HCT116 (cell line): ENCODE results near the gene NUB1. TPM values are rescaled to one million over a fixed set of nuclear protein-coding genes. Genes with fewer than 3 reads are reported as not detected.

Experiments used
- ATAC-seq: fragments of 200-7000 bp; cut with Tn5 transposase; 2 replicates; pipeline ENCODE4 v1.9.1; 2020; ENCODE audit warnings: mild to moderate bottlenecking, moderate library complexity
- BruUV-seq: library from RNA; stranded (reverse); fragments of 400-500 nt; replicated peaks from 2 replicates; lab custom pipeline; 2021; lab: Mats Ljungman, UMichigan
- CTCF ChIA-PET: fragments of 300-600 bp; sonication (Branson Sonifier 250); formaldehyde crosslinking; loops from one replicate; lab custom pipeline; 2021; ENCODE audit warnings: antibody characterized with exemption; lab: Charles Lee
- POLR2A ChIA-PET: fragments of 300-600, 350-600 bp; sonication (Branson Sonifier 250); formaldehyde crosslinking; loops from one replicate; lab custom pipeline; 2021; ENCODE audit warnings: antibody characterized with exemption; lab: Charles Lee
- RAD21 ChIA-PET, 2 experiments: fragments of 300-600 bp; sonication (Branson Sonifier 250); formaldehyde crosslinking; loops; one replicate each; lab custom pipeline; 2023; ENCODE audit warnings: low total read pairs in 2 of 2; ENCODE audit not compliant: uncharacterized antibody in 2 of 2, unreplicated experiment in 2 of 2, low non-redundant PET in 1 of 2; lab: Charles Lee
- DNase-seq: peaks from one replicate; pipeline ENCODE4 v3.0.0-alpha.2; 2010; ENCODE audit warnings: low read depth, low spot score
- H2AFZ ChIP-seq: fragments of 200-600 bp; shearing (Covaris generic), sonication (generic); 2 replicates; pipeline ENCODE4 v1.6.1; 2017; ENCODE audit warnings: low read depth, mixed run types, mixed read lengths, antibody characterized with exemption, low read length; ENCODE audit not compliant: poor library complexity, severe bottlenecking
- H3K27ac ChIP-seq: 2 replicates; pipeline ENCODE4 v1.5.1; 2012; ENCODE audit warnings: low read depth, low read length
- H3K27me3 ChIP-seq: fragments of 200-600 bp; sonication (generic); 2 replicates; pipeline ENCODE4 v1.6.1; 2016; ENCODE audit warnings: mixed run types, low read length, mixed read lengths; ENCODE audit not compliant: insufficient read depth
- H3K36me3 ChIP-seq, 2 experiments: fragments of 200-500 bp in 1 of 2; fragments of 200-600 bp in 1 of 2; sonication (Bioruptor generic) in 1 of 2; sonication (generic) in 1 of 2; 2 replicates each; pipeline versions ENCODE4 v1.5.1 to v1.6.1; 2014 to 2016; ENCODE audit warnings: low read length in 2 of 2, inconsistent platforms in 1 of 2, mixed read lengths in 1 of 2, mixed run types in 1 of 2; ENCODE audit not compliant: insufficient read depth in 2 of 2, control insufficient read depth in 1 of 2
- H3K4me1 ChIP-seq, 2 experiments: fragments of 200-600 bp in 1 of 2; sonication (generic) in 1 of 2; 2 replicates each; pipeline versions ENCODE4 v1.5.1 to v1.6.1; 2012 to 2017; ENCODE audit warnings: low read length in 2 of 2, inconsistent platforms in 1 of 2, mild to moderate bottlenecking in 1 of 2, mixed read lengths in 1 of 2, mixed run types in 1 of 2, moderate library complexity in 1 of 2; ENCODE audit not compliant: insufficient read depth in 2 of 2, control insufficient read depth in 1 of 2
- H3K4me2 ChIP-seq: fragments of 200-600 bp; sonication (generic); 2 replicates; pipeline ENCODE4 v1.6.1; 2017; ENCODE audit warnings: mixed run types, low read length, mixed read lengths
- H3K4me3 ChIP-seq, 2 experiments: fragments of 200-600 bp in 1 of 2; sonication (generic) in 1 of 2; replicated peaks in 1 of 2; 2 replicates each; pipeline ENCODE4 v1.5.1; 2011 to 2016; ENCODE audit warnings: low read length in 2 of 2, control low read depth in 1 of 2, low read depth in 1 of 2, mild to moderate bottlenecking in 1 of 2, mixed read lengths in 1 of 2, mixed run types in 1 of 2
- H3K79me2 ChIP-seq: fragments of 200-600 bp; sonication (generic); 2 replicates; pipeline ENCODE4 v1.6.1; 2017; ENCODE audit warnings: mild to moderate bottlenecking, mixed run types, low read length, moderate library complexity, mixed read lengths; ENCODE audit not compliant: insufficient read depth
- H3K9ac ChIP-seq: fragments of 200-600 bp; sonication (generic); 2 replicates; pipeline ENCODE4 v1.6.1; 2016; ENCODE audit warnings: low read length, mixed read lengths
- H3K9me2 ChIP-seq: fragments of 200-600 bp; sonication (generic), shearing (Covaris generic); 2 replicates; pipeline ENCODE4 v1.6.1; 2017; ENCODE audit warnings: mixed run types, mild to moderate bottlenecking, moderate library complexity; ENCODE audit not compliant: insufficient read depth
- H3K9me3 ChIP-seq, 2 experiments: fragments of 200-500 bp in 1 of 2; fragments of 200-600 bp in 1 of 2; sonication (Bioruptor generic) in 1 of 2; sonication (generic) in 1 of 2; 2 replicates each; pipeline ENCODE4 v1.6.1; 2014 to 2017; ENCODE audit warnings: low read length in 2 of 2, mixed read lengths in 2 of 2, inconsistent platforms in 1 of 2, low read depth in 1 of 2, mild to moderate bottlenecking in 1 of 2, mixed run types in 1 of 2, moderate library complexity in 1 of 2; ENCODE audit not compliant: control insufficient read depth in 1 of 2, insufficient read depth in 1 of 2
- H4K20me1 ChIP-seq: fragments of 200-600 bp; sonication (generic), shearing (Covaris generic); 2 replicates; pipeline ENCODE4 v1.6.1; 2017; ENCODE audit warnings: mixed run types, mild to moderate bottlenecking, moderate library complexity; ENCODE audit not compliant: insufficient read depth
- EGR1 ChIP-seq: IDR thresholded peaks from 2 replicates; pipeline ENCODE4 v1.6.1; 2012; ENCODE audit warnings: low read depth
- EZH2phosphoT487 ChIP-seq: fragments of 200-600 bp; IDR thresholded peaks from 2 replicates; pipeline ENCODE4 v1.6.1; 2018; ENCODE audit warnings: antibody characterized with exemption, borderline replicate concordance
- FOSL1 ChIP-seq: IDR thresholded peaks from 2 replicates; pipeline ENCODE4 v1.6.1; 2012; ENCODE audit warnings: low read depth
- POLR2AphosphoS5 ChIP-seq: IDR thresholded peaks from 2 replicates; pipeline ENCODE4 v1.6.1; 2011; ENCODE audit warnings: mild to moderate bottlenecking, low read depth, low read length, moderate library complexity
- ZNF274 ChIP-seq: fragments of 200-500 bp; sonication (Bioruptor generic); IDR thresholded peaks from 2 replicates; pipeline ENCODE4 v1.6.1; 2014; ENCODE audit warnings: mild to moderate bottlenecking, low read depth, low read length, inconsistent platforms
- intact Hi-C: fragments of 100-400 bp; cut with micrococcal nuclease; formaldehyde crosslinking; loops from 2 replicates; pipeline ENCODE4 v1.10.0; 2022
- total RNA-seq: library from RNA; stranded (reverse); gene quantifications from one replicate; pipeline ENCODE4 v1.2.1, GENCODE V29; 2021; ENCODE audit not compliant: unreplicated experiment
- TF ChIP-seq, protein P1 (sequence below): IDR thresholded peaks from 2 replicates; pipeline ENCODE4 v1.6.1; 2012
- TF ChIP-seq, protein P2 (sequence below): IDR thresholded peaks from 2 replicates; pipeline ENCODE4 v1.6.1; 2012
- TF ChIP-seq, protein P3 (sequence below), 3 experiments: fragments of 200-600 bp in 1 of 3; sonication (generic) in 1 of 3; IDR thresholded peaks in 2 of 3; conservative IDR thresholded peaks in 1 of 3; 2 replicates each; pipeline ENCODE4 v1.5.1; 2012 to 2017; ENCODE audit warnings: low read depth in 2 of 3, low read length in 2 of 3, antibody characterized with exemption in 1 of 3, borderline replicate concordance in 1 of 3, control low read depth in 1 of 3, mild to moderate bottlenecking in 1 of 3, mixed read lengths in 1 of 3, mixed run types in 1 of 3, moderate library complexity in 1 of 3; ENCODE audit not compliant: insufficient read depth in 1 of 3

Gene NUB1
- total RNA-seq, 1 experiment from 2014 or later, result 44.0 TPM

DNA sequence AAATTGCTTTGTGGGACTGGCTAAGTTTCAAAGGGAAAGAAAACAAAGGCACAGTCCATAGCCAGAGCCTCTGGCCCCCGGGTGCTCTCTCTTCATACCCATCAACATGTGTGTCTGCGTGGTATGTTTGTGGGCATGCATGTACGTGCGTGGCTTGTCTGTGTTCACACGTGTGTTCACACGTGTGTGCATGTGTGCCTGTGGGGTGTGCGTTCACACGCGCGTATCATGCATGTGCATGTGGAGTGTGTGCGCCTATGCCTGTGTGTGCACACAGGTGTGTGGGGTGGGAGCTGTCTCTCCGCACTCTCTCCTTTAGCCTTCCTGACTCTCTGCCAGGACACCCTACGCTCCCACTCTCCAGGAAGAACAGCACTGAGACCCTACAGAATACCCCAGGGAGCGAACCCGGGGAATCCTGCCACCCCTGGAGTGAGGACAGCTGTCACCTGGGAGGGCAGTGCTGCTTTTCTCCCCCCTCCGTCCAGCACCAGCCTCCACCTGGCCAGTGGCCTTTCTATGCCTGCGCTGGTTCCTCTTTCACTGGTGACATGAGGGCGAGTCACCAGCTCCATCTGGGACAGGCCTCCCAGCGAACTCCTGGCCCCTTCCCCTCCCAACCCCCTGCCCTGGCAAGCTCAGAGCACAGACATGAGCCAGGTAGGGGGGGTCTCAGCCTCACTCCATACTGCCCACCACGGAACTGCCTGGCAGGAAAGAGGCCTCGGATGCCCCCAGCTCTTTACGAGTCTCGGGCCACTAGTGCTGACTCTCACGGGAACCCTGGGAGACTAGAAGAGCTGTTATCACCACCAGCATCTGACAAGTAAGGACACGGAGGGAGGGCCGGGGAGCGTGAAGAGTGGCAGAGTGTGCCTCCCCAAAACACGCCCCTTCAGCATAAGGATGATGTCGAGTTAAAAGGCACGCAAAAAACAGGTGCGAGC, 51.7 kb downstream of the NUB1 start:
- Histone ChIP-seq H3K9me3 (no peaks in the 10 kb centered on the region), H3K9ac (no peak overlapping the region), H4K20me1 (no peaks in the 10 kb centered on the region), H3K27me3 (no peaks in the 10 kb centered on the region), H3K79me2 (no peaks in the 10 kb centered on the region), H3K36me3 (no peaks in the 10 kb centered on the region), H3K4me3 (no peak overlapping the region), H3K9me2 (no peaks in the 10 kb centered on the region), H2AFZ (no peak overlapping the region), H3K4me1 (peaks cover 0 to 14% of the 10 kb centered on the region in 2 experiments; a peak in 2 of 4 replicates), H3K4me2 (peak overlapping the region; percentile 47), H3K27ac (no peak overlapping the region)
- DNase-seq, result no peak
- intact Hi-C loops, result no loop called here
- RAD21 ChIA-PET, result no interaction called here
- peak; percentile 37; the same call in 1 of the 2 replicates for ATAC-seq
- BruUV-seq, result no TSS peak
- TF ChIP-seq EGR1 (no peak), EZH2phosphoT487 (no peak), ZNF274 (no peak), POLR2AphosphoS5 (no peak), FOSL1 (no peak)
- TF ChIP-seq, protein P1, sequence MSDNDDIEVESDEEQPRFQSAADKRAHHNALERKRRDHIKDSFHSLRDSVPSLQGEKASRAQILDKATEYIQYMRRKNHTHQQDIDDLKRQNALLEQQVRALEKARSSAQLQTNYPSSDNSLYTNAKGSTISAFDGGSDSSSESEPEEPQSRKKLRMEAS, result no peak
- TF ChIP-seq, protein P2, sequence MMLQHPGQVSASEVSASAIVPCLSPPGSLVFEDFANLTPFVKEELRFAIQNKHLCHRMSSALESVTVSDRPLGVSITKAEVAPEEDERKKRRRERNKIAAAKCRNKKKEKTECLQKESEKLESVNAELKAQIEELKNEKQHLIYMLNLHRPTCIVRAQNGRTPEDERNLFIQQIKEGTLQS, result no peak
- TF ChIP-seq, protein P3, sequence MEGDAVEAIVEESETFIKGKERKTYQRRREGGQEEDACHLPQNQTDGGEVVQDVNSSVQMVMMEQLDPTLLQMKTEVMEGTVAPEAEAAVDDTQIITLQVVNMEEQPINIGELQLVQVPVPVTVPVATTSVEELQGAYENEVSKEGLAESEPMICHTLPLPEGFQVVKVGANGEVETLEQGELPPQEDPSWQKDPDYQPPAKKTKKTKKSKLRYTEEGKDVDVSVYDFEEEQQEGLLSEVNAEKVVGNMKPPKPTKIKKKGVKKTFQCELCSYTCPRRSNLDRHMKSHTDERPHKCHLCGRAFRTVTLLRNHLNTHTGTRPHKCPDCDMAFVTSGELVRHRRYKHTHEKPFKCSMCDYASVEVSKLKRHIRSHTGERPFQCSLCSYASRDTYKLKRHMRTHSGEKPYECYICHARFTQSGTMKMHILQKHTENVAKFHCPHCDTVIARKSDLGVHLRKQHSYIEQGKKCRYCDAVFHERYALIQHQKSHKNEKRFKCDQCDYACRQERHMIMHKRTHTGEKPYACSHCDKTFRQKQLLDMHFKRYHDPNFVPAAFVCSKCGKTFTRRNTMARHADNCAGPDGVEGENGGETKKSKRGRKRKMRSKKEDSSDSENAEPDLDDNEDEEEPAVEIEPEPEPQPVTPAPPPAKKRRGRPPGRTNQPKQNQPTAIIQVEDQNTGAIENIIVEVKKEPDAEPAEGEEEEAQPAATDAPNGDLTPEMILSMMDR (IDR thresholded peaks at IDR 0.05 in 2 of 3, conservative IDR thresholded peaks at IDR 0.05 in 1 of 3; ENCODE audit: borderline replicate concordance in 1 of 3, insufficient read depth in 1 of 3, low read depth in 2 of 3, low read length in 2 of 3), result no peak
- POLR2A ChIA-PET, result no interaction called here
- CTCF ChIA-PET, result no interaction called here
